NCI-H345 treated with DMSO at 0.1 percent for 48 hours (cell line): ENCODE data around the gene CHD1.
"Not testable (repeated sequence)": the region's sequence is repeated elsewhere in the genome, so short reads cannot be mapped to it uniquely, and the experiment has no call there.

Experiments used
- DNase-seq: peaks from one replicate; lab custom pipeline; 2025; ENCODE audit not compliant: unreplicated experiment; lab: John Stamatoyannopoulos, UW

CHD1 gene

DNA sequence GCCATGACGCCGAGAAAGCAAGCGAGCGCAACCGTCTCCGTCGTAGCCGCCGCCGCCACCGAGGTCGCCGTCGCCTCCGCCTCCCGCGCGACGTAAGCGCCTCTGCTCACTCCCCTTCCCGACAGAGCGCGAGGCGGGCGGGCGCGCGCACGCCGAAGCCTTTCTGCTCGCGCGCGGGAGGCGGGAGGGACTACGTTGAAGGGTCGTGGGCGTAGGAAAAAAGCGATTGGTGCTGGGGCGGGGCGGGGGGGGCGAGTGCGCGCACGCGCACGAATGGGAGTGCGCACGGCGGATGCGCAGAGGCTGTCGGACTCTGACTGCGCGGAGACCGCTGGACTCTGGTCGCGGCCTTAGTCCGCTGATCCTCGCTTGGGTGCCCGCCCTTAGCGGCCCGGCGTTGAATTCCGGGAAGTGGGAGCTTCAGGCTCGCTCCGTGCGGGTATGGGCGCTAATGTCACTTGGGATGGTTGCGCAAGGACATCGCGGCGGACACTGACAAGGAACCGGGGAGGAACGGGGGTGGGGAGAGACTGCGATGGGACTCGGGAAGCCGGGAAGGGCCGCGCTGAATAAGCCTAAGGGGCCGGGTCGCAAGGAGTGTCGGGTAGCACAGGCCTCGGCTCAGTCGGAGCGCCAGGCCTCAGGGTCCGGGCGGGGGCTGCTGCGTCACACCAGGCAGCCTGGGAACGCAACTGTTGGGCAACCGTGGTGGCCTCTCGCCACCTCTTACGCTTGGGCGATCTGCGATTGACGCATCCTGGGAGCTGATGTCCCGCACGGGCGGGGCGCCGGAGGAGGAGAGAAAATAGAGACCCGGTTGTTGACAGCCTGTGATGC is at the start of gene CHD1:
Gene CHD1, minus strand, starts transcription at position 135 of the 837 bp plus-strand sequence. CDS start 2,621 bp downstream, outside the sequence.
- peak; percentile 74 for DNase-seq

DNA sequence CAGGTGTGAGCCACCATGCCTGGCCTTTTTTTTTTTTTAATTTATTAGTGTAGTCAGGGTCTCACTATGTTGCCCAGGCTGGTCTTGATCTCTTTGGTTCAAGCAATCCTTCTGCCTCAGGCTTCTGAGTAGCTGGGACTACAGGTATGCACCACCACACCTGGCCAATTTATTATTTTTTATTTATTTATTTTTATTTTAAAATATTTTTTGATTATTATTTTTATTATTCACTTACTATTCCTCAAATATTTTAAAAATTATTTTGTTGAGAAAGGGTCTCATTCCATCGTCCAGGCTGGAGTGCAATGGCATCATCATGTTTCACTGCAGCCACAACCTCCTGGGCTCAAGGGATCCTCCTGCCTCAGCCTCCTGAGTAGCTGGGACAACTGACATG is 49.7 kb upstream of the CHD1 start:
- no peak for DNase-seq

DNA sequence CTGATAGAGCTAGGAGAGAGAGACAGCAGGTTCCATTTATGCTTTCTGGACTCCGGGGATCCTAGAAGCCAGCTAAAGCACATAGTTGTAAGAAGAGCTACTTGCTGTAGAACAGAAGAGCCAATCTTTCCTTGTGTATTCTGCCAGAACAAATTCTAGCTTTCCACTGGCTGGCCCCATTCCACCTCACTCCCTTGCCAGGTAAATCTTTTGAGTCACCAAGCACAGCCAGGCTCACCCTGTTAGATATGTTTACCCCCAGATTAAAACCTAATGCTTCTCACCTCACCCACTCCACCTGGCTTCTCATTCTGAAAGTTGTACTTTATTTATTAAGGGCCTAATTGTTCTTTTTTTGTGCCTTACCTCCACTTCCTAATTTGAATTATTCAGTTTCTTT is 48.9 kb upstream of the CHD1 start:
- no peak for DNase-seq

DNA sequence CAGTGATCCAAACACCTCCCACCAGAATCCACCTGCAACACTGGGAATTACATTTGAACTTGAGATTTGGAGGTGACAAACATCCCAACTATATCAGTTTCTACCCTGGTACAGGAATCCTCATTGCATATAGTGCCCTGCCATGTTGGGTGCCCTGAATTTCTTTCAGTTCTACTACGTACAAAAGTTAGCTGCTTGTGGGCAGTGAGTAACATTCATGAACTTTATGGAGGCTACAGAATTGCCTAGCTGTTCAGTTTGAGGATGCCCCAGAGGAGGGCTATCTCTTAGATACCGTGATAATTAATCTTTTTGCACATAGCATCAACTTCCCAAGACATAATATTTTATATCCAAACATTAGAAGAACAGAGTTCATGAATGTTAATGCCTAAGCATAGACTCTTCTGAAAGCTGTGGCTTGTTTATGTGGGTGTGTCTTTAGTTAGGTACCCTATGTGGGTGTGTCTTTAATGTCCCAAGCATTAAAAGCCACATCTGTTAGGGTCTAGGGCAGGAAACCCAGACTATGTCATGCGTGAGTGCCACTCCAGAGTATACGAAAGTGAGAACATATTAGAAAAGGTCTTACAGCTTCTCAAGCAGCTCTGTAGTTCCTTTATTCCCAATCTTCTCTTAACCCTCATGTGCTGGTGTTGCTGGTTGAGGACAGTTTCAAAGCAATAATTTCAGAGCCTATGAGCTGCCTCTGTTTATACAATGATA is 47.0 kb upstream of the CHD1 start:
- DNase-seq: no peak

DNA sequence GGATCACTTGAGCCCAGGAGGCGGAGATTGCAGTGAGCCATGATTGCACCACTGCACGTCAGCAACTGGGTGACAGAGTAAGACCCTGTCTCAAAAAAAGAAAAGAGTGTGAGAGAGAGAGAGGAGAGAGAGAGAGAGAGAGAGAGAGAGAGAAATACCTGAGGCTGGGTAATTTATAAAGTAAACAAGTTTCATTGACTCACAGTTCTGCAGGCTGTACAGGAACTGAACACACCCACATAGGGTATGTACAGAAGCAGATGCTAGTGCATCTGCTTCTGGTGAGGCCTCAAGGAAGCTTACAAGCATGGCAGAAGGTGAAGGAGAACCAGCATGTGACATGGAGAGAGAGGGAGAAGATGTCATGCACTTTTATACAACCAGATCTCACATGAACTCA is 46.4 kb upstream of the CHD1 start:
- no peak for DNase-seq

DNA sequence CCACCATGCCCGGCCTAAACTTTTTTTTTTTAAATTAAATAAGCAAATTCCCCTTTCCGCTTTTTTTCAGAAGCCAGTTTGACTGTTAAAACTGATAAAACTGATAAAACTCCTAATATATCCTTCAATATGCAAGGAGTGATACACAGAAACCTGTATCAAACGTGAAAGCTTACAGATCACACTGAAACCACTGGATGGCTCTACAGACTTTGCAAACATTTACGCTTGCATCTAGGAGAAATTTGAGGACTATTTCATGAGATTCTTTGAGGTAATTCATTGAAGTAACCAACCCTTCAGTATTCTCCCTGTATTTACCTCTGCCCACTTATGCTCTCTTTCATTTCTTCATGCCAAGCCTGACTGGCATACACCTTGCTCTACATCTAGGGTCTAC is 40.6 kb upstream of the CHD1 start:
- DNase-seq: no peak

DNA sequence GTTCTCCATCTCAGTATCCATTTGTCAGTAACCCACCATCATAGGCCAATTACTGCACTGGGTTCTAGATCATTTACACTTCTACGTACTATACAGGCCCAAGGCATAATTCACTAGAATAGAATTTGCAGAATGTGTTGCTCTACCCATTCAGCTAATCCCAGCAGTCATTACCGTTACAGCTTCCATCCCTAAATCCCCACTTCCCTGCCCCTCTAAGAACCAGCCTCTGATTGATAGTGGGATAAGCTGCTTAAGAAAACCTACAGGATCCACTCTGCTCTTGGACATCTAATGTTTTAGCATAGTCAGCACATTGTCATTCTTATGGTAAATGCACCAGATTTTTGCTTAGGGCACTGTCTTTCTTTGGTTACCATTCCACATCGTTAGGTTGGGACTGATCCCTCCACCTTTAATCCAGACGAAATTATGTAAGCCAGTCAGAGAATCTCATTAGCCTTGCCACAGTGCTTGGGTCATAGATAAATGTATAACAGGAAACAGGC is 39.3 kb upstream of the CHD1 start:
- no peak for DNase-seq

DNA sequence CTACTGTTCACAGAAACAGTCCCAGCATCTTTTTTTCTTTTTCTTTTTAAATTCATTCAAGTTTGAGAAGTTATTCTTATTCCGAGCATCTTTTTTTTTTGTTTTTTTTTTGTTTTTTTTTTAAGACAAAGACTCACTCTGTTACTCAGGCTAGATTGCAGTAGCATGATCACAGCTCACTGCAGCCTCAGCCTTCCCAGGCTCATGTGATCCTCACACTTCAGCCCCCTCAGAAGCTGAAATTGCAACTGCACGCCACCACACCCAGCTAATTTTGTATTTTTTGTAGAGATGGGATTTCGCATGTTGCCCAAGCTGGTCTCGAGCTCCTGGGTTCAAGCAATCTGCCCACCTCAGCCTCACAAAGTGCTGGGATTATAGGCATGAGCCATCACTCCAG is 36.4 kb upstream of the CHD1 start:
- no peak for DNase-seq

DNA sequence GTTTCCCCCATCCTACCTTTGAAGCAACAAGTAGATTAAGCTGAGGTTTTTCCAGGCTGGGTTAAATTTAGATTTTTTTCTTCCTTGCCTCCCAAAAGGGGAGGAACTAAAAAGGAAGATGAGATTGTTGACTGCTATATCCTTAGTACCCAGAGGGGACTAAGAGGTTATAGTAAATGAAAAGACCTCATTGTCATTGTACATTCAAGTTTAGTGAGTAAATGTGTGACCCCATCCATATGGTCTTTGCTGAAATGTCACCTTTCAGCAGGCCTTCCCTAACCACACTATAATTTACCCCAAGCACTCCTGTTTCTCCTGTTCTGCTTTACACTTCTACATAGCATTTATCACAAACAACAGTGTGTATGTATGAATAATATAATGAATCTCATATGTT is 35.8 kb upstream of the CHD1 start:
- DNase-seq: no peak

DNA sequence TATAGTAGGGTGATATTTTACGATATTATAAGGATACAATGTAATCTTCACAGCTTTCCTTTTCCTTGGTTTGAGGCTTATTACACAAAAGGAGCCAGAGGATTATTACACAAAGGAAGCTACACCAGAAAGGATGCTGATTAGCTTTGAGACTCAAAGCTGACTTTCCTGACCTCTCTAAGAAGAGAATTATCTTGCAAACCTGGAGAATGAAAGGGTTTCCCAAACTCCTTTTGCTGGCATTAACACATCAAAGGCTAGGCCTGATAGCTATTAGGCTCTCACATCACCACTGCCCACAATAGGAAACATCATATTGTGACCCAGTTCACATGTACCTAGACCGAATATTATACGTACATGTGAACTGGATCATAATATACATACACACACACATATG is 34.2 kb upstream of the CHD1 start:
- DNase-seq: no peak

DNA sequence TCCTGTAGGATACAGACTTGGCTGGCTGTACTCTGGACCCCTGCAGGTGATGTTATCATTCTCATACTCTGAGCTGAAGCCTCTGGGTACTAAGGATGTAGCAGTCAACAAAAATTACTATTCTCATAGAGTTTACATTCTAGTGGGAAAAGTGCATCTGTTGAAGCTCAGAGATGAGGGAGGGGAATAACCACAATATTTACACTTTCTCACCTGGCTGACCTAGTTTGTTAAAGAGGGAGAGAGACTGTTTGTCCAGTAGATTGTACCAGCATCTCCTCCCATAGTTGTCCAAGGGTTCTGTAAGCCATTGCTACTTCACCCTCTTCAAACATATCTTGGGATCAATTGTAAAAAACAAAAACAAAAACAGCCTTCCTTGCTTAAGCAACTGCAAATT is 33.8 kb upstream of the CHD1 start:
- DNase-seq: no peak

DNA sequence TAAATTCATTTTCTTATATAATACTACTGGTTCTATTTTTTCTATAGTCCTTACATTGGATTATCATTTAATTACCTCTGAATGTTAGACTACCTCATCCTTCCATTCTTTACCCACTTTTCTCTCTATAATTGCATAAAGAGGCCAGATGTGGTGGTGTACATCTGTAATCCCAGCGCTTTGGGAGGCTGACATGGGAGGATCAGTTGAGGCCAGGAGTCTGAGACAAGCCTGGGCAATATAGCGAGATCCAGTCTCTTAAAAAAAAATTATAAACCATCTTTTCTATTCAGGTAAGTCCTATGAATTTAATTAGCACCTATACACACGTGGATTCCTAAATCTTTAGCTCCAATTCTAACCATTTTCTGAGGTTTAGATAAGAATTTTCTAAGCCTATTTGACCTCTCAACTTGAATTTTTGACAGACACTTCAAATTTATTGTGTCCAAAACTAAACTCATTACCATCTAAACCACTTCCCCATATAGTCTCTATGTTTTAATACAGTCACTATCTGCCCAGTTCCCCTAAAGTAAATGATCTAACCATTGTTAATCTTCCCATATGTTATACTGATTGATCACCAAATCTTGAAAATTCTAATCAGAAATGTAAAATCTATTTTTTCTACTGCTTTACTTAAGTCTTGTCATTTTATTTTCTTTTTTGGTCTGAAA is 33.0 kb upstream of the CHD1 start:
- DNase-seq: no peak

DNA sequence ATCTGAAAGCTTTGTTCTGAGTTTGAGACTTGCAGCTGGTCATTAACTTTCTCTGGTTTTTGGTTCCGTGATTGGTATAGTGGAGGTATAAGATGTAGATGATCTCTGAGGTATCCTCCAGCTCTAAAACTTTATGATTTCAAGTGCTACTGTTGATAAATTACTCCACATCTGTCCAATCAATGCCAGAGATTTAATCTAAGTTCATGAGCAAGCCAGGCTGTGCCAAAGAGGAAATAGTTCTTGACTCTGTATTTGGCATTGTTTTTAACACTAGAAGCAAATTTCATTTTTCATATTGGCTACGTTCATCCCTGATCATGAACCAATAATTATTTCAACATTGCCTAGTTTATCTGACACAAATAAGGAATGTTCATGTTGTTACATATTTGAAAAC is 28.5 kb upstream of the CHD1 start:
- no peak for DNase-seq

DNA sequence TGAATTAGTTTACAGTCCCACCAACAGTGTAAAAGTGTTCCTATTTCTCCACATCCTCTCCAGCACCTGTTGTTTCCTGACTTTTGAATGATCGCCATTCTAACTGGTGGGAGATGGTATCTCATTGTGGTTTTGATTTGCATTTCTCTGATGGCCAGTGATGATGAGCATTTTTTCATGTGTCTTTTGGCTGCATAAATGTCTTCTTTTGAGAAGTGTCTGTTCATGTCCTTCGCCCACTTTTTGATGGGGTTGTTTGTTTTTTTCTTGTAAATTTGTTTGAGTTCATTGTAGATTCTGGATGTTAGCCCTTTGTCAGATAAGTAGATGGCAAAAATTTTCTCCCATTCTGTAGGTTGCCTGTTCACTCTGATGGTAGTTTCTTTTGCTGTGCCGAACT is 27.1 kb upstream of the CHD1 start:
- not testable (repeated sequence) for DNase-seq

DNA sequence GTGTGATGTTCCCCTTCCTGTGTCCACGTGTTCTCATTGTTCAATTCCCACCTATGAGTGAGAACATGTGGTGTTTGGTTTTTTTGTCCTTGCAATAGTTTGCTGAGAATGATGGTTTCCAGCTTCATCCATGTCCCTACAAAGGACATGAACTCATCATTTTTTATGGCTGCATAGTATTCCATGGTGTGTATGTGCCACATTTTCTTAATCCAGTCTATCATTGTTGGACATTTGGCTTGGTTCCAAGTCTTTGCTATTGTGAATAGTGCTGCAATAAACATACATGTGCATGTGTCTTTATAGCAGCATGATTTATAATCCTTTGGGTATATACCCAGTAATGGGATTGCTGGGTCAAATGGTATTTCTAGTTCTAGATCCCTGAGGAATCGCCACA is 26.7 kb upstream of the CHD1 start:
- not testable (repeated sequence) for DNase-seq

DNA sequence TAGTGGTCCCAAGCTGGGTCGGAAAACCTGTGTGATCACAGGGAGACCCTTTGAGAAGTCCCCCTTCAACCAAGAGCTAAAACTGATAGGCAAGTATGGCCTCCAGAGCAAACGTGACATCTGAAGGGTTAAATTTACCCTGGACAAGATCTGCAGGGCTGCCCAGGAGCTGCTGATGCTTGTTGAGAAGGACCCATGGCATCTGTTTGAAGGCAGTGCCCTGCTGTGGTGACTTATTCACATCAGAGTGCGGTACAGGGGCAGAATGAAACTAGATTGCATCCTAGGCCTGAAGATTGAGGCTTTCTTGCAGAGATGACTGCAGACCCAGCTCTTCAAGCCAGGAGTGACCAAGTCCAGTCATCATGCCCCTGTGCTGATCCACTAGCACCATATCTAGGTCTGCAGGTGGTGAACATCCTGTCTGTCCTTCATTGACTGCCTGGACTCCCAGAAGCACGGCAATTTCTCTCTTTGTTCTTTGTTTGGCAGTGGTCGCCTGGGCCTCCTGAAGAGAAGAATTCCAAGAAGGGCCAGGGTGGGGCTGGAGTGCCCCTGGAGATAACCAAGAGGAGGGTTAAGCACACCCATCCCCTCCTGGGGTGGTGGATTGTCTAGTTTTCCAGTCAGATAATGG is 25.7 kb upstream of the CHD1 start:
- no peak for DNase-seq

DNA sequence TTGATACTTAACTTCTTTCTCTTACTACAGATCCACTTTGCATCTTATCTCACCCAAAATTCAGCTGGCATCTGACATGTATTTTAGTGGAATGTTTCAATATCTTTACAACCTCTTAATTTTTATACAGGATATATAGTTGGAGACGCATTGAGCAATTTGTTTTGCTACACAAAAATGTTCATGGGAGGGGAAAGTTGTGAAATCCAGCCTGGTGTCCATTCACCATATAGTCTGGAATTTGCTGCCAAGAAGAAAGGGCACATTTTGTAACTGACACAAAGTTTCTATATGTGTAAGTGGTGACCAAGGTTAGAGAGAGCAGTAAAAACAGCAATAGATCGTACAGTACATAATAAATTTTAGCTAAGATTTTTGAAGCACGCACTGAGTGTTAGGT is 14.0 kb upstream of the CHD1 start:
- DNase-seq: no peak

DNA sequence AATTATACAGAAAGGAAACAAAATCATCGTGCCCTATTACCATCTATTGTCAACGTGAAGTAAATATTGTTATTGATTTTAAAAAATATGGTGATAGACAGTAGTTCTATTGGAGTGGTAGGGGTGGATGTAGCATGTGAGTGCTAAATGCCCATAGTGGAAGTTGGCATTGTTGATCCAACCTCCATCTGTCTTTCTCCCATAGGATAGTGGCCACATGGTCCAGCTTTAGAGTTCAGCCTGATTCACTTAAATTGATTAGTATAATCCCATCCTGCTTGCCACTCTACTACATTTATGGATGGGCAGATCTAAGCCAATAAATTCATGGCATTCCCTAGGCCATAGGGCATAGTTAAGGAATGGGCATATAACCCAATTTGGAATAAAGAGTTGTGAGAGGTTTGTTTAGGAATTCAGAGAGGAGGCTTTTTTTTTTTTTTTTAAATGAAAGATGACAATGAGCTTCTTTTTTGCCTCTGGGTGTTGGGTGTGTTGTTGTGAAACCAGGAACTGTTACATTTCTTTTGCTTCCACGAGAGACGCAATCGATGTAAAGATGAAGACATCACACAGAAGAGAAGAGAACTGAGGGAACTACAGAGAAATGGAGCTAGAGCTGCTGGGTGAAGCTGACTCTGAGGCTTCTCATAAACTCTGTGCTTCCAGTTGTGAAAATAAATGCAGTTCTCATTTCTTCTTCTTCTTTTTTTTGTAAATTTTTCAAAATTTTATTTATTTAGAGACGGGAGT is 12.5 kb upstream of the CHD1 start:
- no peak for DNase-seq

DNA sequence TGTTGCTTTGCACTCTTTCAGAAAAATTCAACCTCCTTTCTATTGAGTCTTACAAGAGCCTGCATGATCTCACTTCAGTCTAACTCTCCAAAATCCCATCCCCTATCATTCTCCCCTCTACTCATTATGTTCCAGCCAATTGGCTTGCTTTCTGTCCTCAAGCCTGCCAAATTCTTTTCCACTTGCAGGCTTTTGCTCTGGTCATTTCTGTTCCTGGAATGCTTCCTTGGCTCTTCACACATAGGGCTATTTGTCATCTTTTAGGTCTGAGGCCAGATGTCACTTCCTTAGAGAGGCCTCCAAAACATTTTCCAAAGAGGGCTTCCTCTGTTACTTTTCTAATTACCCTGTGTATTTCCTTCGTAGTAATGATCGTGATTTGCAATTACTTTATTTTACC is 11.8 kb upstream of the CHD1 start:
- DNase-seq: no peak

DNA sequence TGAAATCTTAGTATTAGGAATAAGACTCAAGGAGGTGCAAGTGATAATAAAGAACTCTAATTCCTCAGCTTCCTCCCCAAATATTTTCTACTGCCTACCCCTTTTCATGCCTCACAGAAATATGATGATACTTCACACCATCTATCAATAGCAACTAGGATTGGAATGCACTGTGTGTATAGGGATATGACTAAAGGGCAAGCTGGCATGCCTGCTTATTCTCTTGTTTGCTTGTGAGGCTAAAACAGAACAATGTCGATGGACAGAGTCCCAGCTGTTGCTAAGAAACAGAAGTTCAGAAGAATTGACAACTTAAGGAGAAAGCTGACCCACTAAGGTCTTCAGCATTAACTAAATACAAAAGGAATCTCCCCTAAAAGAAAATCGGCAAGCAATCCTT is 9.7 kb upstream of the CHD1 start:
- no peak for DNase-seq
